Fibroblast of lung (primary cell): Measurements from ENCODE around the gene TNNI3K.

ENCODE experiments used
- CTCF ChIP-seq, 2 donors: IDR thresholded peaks in 1 of 2; conservative IDR thresholded peaks in 1 of 2; 1 replicate in 1 of 2; 2 replicates in 1 of 2; pipeline ENCODE4 v1.5.1; 2011 to 2012; ENCODE audit warnings: low read length in 2 of 2, control low read depth in 1 of 2, inconsistent platforms in 1 of 2, low read depth in 1 of 2, mild to moderate bottlenecking in 1 of 2
- EZH2 ChIP-seq: IDR thresholded peaks from 2 replicates; pipeline ENCODE4 v1.5.1; 2012; ENCODE audit warnings: low read length, control low read depth, mild to moderate bottlenecking; ENCODE audit errors: missing control alignments

GRCh38 chr1:74406759-74407158 is 171.6 kb downstream of the TNNI3K start:
- TF ChIP-seq CTCF (conservative IDR thresholded peaks at IDR 0.05 in 1 of 2, IDR thresholded peaks at IDR 0.05 in 1 of 2; ENCODE audit: low read depth in 1 of 2, low read length in 2 of 2) (no peak), EZH2 (no peak)
